GM19193 (cell line): ENCODE measurements around the gene LRRC38.

Experiments used
- POLR2A ChIP-seq: IDR thresholded peaks from 4 replicates; pipeline ENCODE4 v1.6.1; 2011; ENCODE audit not compliant: insufficient read depth, insufficient read length; ENCODE audit errors: extremely low read depth

Gene LRRC38

GRCh38 chr1:13528320-13528719 is 14.5 kb upstream of the LRRC38 start:
- no peak for TF ChIP-seq POLR2A

GRCh38 chr1:13523780-13524477 is 10.1 kb upstream of the LRRC38 start:
- no peak for TF ChIP-seq POLR2A

- no peak for TF ChIP-seq POLR2A
Measured at GRCh38 chr1:13520985-13521384, 7.2 kb upstream of the LRRC38 start.

- TF ChIP-seq POLR2A, result no peak
Measured at GRCh38 chr1:13517193-13517812, 3.5 kb upstream of the LRRC38 start.

- TF ChIP-seq POLR2A, result no peak
Measured at GRCh38 chr1:13516606-13517005, 2.8 kb upstream of the LRRC38 start.

- TF ChIP-seq POLR2A, result no peak
Measured at GRCh38 chr1:13514821-13515220, 1.0 kb upstream of the LRRC38 start.

- TF ChIP-seq POLR2A, result no peak
Measured at GRCh38 chr1:13513063-13513894, 524 bp downstream of the LRRC38 start.

GRCh38 chr1:13512472-13512871 is 1.3 kb downstream of the LRRC38 start:
- no peak for TF ChIP-seq POLR2A

- TF ChIP-seq POLR2A, result no peak
Measured at GRCh38 chr1:13510499-13510898, 3.3 kb downstream of the LRRC38 start.

- no peak for TF ChIP-seq POLR2A
Measured at GRCh38 chr1:13507075-13507474, 6.7 kb downstream of the LRRC38 start.

- no peak for TF ChIP-seq POLR2A
Measured at GRCh38 chr1:13505020-13505419, 8.8 kb downstream of the LRRC38 start.

GRCh38 chr1:13500806-13501205 is 13.0 kb downstream of the LRRC38 start:
- no peak for TF ChIP-seq POLR2A

- no peak for TF ChIP-seq POLR2A
Measured at GRCh38 chr1:13499422-13499821, 14.4 kb downstream of the LRRC38 start.

GRCh38 chr1:13498553-13498952 is 15.2 kb downstream of the LRRC38 start:
- no peak for TF ChIP-seq POLR2A

GRCh38 chr1:13495186-13495585 is 18.6 kb downstream of the LRRC38 start:
- no peak for TF ChIP-seq POLR2A

GRCh38 chr1:13494712-13495111 is 19.1 kb downstream of the LRRC38 start:
- no peak for TF ChIP-seq POLR2A
